Trophoblast cell (in vitro differentiated cells and primary cell): ENCODE measurements around the gene DNLZ.

Experiments used
- DNase-seq, 2 donors: peaks; one replicate each; pipeline ENCODE4 v3.0.0-alpha.2; 2016
- H2AFZ ChIP-seq: 2 replicates; pipeline ENCODE4 v1.6.1; 2013; ENCODE audit warnings: low read length, moderate library complexity, mild to moderate bottlenecking; ENCODE audit not compliant: insufficient read depth, poor library complexity
- H2AK5ac ChIP-seq: 2 replicates; pipeline ENCODE4 v1.6.1; 2013; ENCODE audit warnings: mild to moderate bottlenecking, low read length
- H2BK120ac ChIP-seq: 2 replicates; pipeline ENCODE4 v1.6.1; 2013; ENCODE audit warnings: low read length, mild to moderate bottlenecking, moderate library complexity; ENCODE audit not compliant: insufficient read depth, poor library complexity
- H2BK12ac ChIP-seq: 2 replicates; pipeline ENCODE4 v1.6.1; 2013; ENCODE audit warnings: mild to moderate bottlenecking, low read length, moderate library complexity
- H2BK5ac ChIP-seq: 2 replicates; pipeline ENCODE4 v1.6.1; 2013; ENCODE audit warnings: low read length, low read depth, moderate library complexity, mild to moderate bottlenecking; ENCODE audit not compliant: poor library complexity
- H3K14ac ChIP-seq: 2 replicates; pipeline ENCODE4 v1.6.1; 2013; ENCODE audit warnings: mild to moderate bottlenecking, low read length
- H3K18ac ChIP-seq: 2 replicates; pipeline ENCODE4 v1.6.1; 2013; ENCODE audit warnings: mild to moderate bottlenecking, low read length
- H3K23ac ChIP-seq: 2 replicates; pipeline ENCODE4 v1.6.1; 2013; ENCODE audit warnings: low read length
- H3K27ac ChIP-seq: 2 replicates; pipeline ENCODE4 v1.5.1; 2013; ENCODE audit warnings: low read depth, mild to moderate bottlenecking, inconsistent platforms, low read length, moderate library complexity
- H3K27me3 ChIP-seq: 2 replicates; pipeline ENCODE4 v1.6.1; 2013; ENCODE audit warnings: inconsistent platforms, mild to moderate bottlenecking, low read length, moderate library complexity; ENCODE audit not compliant: insufficient read depth
- H3K36me3 ChIP-seq, 2 experiments: 1 replicate in 1 of 2; 2 replicates in 1 of 2; pipeline ENCODE4 v1.6.1; 2013; ENCODE audit warnings: low read length in 2 of 2, mild to moderate bottlenecking in 2 of 2, moderate library complexity in 1 of 2; ENCODE audit not compliant: insufficient read depth in 2 of 2, control insufficient read depth in 1 of 2
- H3K4ac ChIP-seq: 2 replicates; pipeline ENCODE4 v1.6.1; 2013; ENCODE audit warnings: low read depth, mild to moderate bottlenecking, low read length, moderate library complexity
- H3K4me1 ChIP-seq, 2 experiments: 1 replicate in 1 of 2; 2 replicates in 1 of 2; pipeline ENCODE4 v1.6.1; 2013; ENCODE audit warnings: low read length in 2 of 2, mild to moderate bottlenecking in 2 of 2, moderate library complexity in 1 of 2; ENCODE audit not compliant: insufficient read depth in 2 of 2, control insufficient read depth in 1 of 2
- H3K4me2 ChIP-seq: 2 replicates; pipeline ENCODE4 v1.6.1; 2013; ENCODE audit warnings: inconsistent platforms, mild to moderate bottlenecking, low read length, moderate library complexity
- H3K4me3 ChIP-seq: 2 replicates; pipeline ENCODE4 v1.5.1; 2013; ENCODE audit warnings: mild to moderate bottlenecking, low read depth, low read length, inconsistent platforms
- H3K79me1 ChIP-seq: one replicate; pipeline ENCODE4 v1.6.1; 2013; ENCODE audit warnings: low read length
- H3K79me2 ChIP-seq: 2 replicates; pipeline ENCODE4 v1.6.1; 2013; ENCODE audit warnings: low read length, mild to moderate bottlenecking; ENCODE audit not compliant: control insufficient read depth, insufficient read depth, poor library complexity
- H3K9ac ChIP-seq: 2 replicates; pipeline ENCODE4 v1.6.1; 2013; ENCODE audit warnings: mild to moderate bottlenecking, low read length
- H3K9me3 ChIP-seq: 2 replicates; pipeline ENCODE4 v1.6.1; 2013; ENCODE audit warnings: low read depth, mild to moderate bottlenecking, control low read depth, inconsistent platforms, low read length; ENCODE audit not compliant: insufficient read depth
- H4K12ac ChIP-seq: 2 replicates; pipeline ENCODE4 v1.6.1; 2013; ENCODE audit warnings: low read depth, mild to moderate bottlenecking, low read length, moderate library complexity
- H4K8ac ChIP-seq: 2 replicates; pipeline ENCODE4 v1.6.1; 2013; ENCODE audit warnings: low read depth, mild to moderate bottlenecking, low read length, moderate library complexity
- H4K91ac ChIP-seq: one replicate; pipeline ENCODE4 v1.6.1; 2013; ENCODE audit warnings: low read depth, mild to moderate bottlenecking, low read length, moderate library complexity
- WGBS: extraction: QIAGEN DNeasy Blood & Tissue Kit; methylation state at CpG from one replicate; pipeline ENCODE4 v1.1.7; 2013; ENCODE audit warnings: missing lambda C conversion rate; ENCODE audit not compliant: insufficient read length, insufficient coverage; ENCODE audit errors: extremely low coverage; 5-methylcytosine and 5-hydroxymethylcytosine counted together

The DNLZ gene

GRCh38 chr9:136391737-136392537 lies 28.4 kb upstream of the DNLZ start:
- Histone ChIP-seq H2BK12ac (no peak overlapping the region), H2AFZ (no peak overlapping the region), H3K4ac (no peak overlapping the region), H3K4me3 (no peak overlapping the region), H3K79me2 (no peaks in the 10 kb centered on the region), H3K18ac (no peak overlapping the region), H3K36me3 (peaks cover 80 to 86% of the 10 kb centered on the region in 2 experiments), H3K27ac (no peak overlapping the region), H2BK5ac (no peak overlapping the region), H2BK120ac (no peak overlapping the region), H3K4me2 (no peak overlapping the region), H4K91ac (no peak overlapping the region), H3K27me3 (no peaks in the 10 kb centered on the region), H4K8ac (no peak overlapping the region), H3K79me1 (no peaks in the 10 kb centered on the region), H3K14ac (no peak overlapping the region), H3K9me3 (no peaks in the 10 kb centered on the region), H3K4me1 (no peaks in the 10 kb centered on the region), H3K23ac (no peak overlapping the region), H4K12ac (no peak overlapping the region), H3K9ac (no peak overlapping the region), H2AK5ac (no peak overlapping the region)
- no CpG with 5 or more reads among the region's 28 CpGs for WGBS
- no peak for DNase-seq

GRCh38 chr9:136389396-136389795 lies 25.9 kb upstream of the DNLZ start:
- Histone ChIP-seq H3K36me3 (peaks cover 60 to 75% of the 10 kb centered on the region in 2 experiments), H2AK5ac (no peak overlapping the region), H3K23ac (no peak overlapping the region), H3K27ac (no peak overlapping the region), H4K91ac (no peak overlapping the region), H4K12ac (no peak overlapping the region), H3K27me3 (no peaks in the 10 kb centered on the region), H4K8ac (no peak overlapping the region), H3K4me3 (no peak overlapping the region), H3K18ac (no peak overlapping the region), H3K9me3 (no peaks in the 10 kb centered on the region), H3K9ac (no peak overlapping the region), H2BK12ac (no peak overlapping the region), H3K4me2 (no peak overlapping the region), H3K79me1 (no peaks in the 10 kb centered on the region), H3K79me2 (no peaks in the 10 kb centered on the region), H3K4me1 (no peaks in the 10 kb centered on the region), H3K14ac (no peak overlapping the region), H3K4ac (no peak overlapping the region), H2BK120ac (no peak overlapping the region), H2AFZ (no peak overlapping the region), H2BK5ac (no peak overlapping the region)
- DNase-seq, result no peak
- no CpG with 5 or more reads among the region's 14 CpGs for WGBS

GRCh38 chr9:136387217-136387616 lies 23.7 kb upstream of the DNLZ start:
- Histone ChIP-seq H3K27me3 (no peaks in the 10 kb centered on the region), H4K8ac (no peak overlapping the region), H3K36me3 (peaks cover 60 to 76% of the 10 kb centered on the region in 2 experiments), H3K9me3 (no peaks in the 10 kb centered on the region), H3K27ac (no peak overlapping the region), H3K4ac (no peak overlapping the region), H2BK120ac (no peak overlapping the region), H2BK12ac (no peak overlapping the region), H3K18ac (no peak overlapping the region), H3K79me1 (no peaks in the 10 kb centered on the region), H4K91ac (no peak overlapping the region), H3K4me2 (no peak overlapping the region), H2AFZ (no peak overlapping the region), H2AK5ac (no peak overlapping the region), H4K12ac (no peak overlapping the region), H3K4me1 (no peaks in the 10 kb centered on the region), H3K23ac (no peak overlapping the region), H2BK5ac (no peak overlapping the region), H3K4me3 (no peak overlapping the region), H3K79me2 (no peaks in the 10 kb centered on the region), H3K9ac (no peak overlapping the region), H3K14ac (no peak overlapping the region)
- no peak for DNase-seq
- WGBS, result no CpG with 5 or more reads among the region's 19 CpGs

GRCh38 chr9:136386018-136386417 lies 22.5 kb upstream of the DNLZ start:
- H2AK5ac ChIP-seq, result no peak overlapping the region
- no peak overlapping the region for H3K4ac ChIP-seq
- H3K4me1 ChIP-seq, result no peaks in the 10 kb centered on the region
- H3K9ac ChIP-seq, result no peak overlapping the region
- no peak overlapping the region for H3K23ac ChIP-seq
- no peak overlapping the region for H4K8ac ChIP-seq
- H3K79me2 ChIP-seq, result no peaks in the 10 kb centered on the region
- H3K4me3 ChIP-seq, result no peak overlapping the region
- WGBS, result no CpG with 5 or more reads among the region's 13 CpGs
- peaks cover 64 to 79% of the 10 kb centered on the region in 2 experiments for H3K36me3 ChIP-seq
- no peaks in the 10 kb centered on the region for H3K9me3 ChIP-seq
- H3K27me3 ChIP-seq, result no peaks in the 10 kb centered on the region
- H3K4me2 ChIP-seq, result no peak overlapping the region
- no peak overlapping the region for H3K18ac ChIP-seq
- no peak overlapping the region for H2BK12ac ChIP-seq
- DNase-seq, result no peak
- H2BK120ac ChIP-seq, result no peak overlapping the region
- H4K12ac ChIP-seq, result no peak overlapping the region
- no peak overlapping the region for H2AFZ ChIP-seq
- H4K91ac ChIP-seq, result no peak overlapping the region
- no peak overlapping the region for H3K14ac ChIP-seq
- no peaks in the 10 kb centered on the region for H3K79me1 ChIP-seq
- H2BK5ac ChIP-seq, result no peak overlapping the region
- H3K27ac ChIP-seq, result no peak overlapping the region
